ENCODE measurements around the gene ARHGAP44.

GRCh38 chr17:12961655-12962054 lies 172.4 kb downstream of the ARHGAP44 start:
- TF ChIP-seq CTCF (IDR thresholded peaks at IDR 0.05; ENCODE audit: poor library complexity) (no peak), EZH2phosphoT487 (IDR thresholded peaks at IDR 0.05; ENCODE audit: low read depth, severe bottlenecking, unreplicated experiment) (no peak), EZH2 (IDR thresholded peaks at IDR 0.05; ENCODE audit: borderline replicate concordance) (no peak)
